Erythroblast (primary cell): ENCODE results near the gene RBM22.

Source experiments
- GATA1 ChIP-seq: IDR thresholded peaks from 2 replicates; pipeline ENCODE4 v1.6.1; 2011; ENCODE audit warnings: low read depth, mild to moderate bottlenecking, control low read depth, low read length, moderate library complexity
- POLR2A ChIP-seq: IDR thresholded peaks from 2 replicates; pipeline ENCODE4 v1.6.1; 2011; ENCODE audit warnings: mild to moderate bottlenecking, low read length

DNA sequence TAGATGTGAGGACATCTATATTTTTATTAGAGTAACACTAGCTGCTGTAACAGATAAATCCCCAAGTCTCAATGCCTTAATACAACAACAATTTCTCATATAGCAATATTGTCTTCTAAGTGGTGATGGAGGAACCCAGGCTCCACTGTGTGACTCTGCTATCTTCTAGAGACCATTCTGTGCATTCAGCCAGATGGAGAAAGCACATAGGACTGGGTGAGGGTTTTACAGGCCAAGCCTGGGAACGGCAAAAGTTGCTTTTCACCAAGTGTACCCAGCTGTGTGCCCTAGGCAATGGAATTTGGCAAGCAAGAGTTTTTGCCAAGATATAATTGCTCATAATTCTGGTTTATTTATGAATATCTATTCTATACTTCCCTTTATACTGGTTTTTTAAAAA lies 11.7 kb downstream of the RBM22 start:
- no peak for TF ChIP-seq POLR2A
- TF ChIP-seq GATA1, result no peak
